ENCODE measurements around the gene SPATS2L. TPM values are rescaled to one million over a fixed set of nuclear protein-coding genes. Genes with fewer than 3 reads are reported as not detected.

The SPATS2L gene
- total RNA-seq, 1 experiment from 2014 or later: 47.3 TPM

DNA sequence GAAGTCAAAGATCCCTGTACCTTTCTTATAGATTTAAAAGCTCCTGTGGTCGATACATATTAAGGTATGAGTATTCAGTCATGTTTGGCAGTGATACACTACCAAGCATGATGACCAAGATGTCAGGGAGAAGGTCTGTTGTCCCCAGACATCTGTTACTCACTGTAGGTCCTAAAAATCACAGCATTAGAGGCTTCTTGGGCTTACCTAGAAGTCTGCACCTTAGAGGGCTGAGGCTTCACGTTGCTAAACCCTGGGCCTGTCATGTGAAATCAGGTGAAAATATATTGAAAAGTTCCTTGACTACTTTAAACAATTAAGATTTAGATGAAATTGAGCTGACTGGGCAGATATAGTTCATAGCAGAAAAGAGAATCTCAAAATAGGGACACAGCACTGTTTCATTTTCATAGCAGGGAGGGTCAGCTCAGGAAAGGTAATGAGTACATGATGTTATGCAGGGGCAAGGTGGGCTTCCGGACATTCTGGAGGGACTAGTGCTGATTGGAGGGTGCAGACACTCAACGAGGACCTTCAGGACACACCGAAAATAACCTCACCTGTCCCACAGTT, 78.7 kb downstream of the SPATS2L start:
- H3K18ac ChIP-seq (ENCODE audit: insufficient read length, low read depth, low read length): no peak overlapping the region
- Mint-ChIP-seq H3K27me3 (ENCODE audit: low read depth) (no peaks in the 10 kb centered on the region), H3K27ac (peak overlapping the region in 1 of 3 experiments; percentile 23; a peak in 1 of 7 replicates), H3K4me1 (peaks cover 30 to 37% of the 10 kb centered on the region in 2 experiments), H3K9me3 (no peaks in the 10 kb centered on the region), H3K4me3 (no peak overlapping the region), H3K36me3 (ENCODE audit: insufficient read depth in 1 of 3, low read depth in 3 of 3) (peaks cover 12 to 21% (median 20%) of the 10 kb centered on the region in 3 experiments)
- no peak overlapping the region for H2AFZ ChIP-seq (ENCODE audit: low read length)
- no peak overlapping the region for H2BK5ac ChIP-seq (ENCODE audit: insufficient read length, low read length)
- no peak overlapping the region for H3K4ac ChIP-seq (ENCODE audit: low read depth, low read length)
- peaks cover 12% of the 10 kb centered on the region; the same call in 1 of the 2 replicates for H3K79me2 ChIP-seq (ENCODE audit: insufficient read depth, low read length)
- no peak overlapping the region for H4K5ac ChIP-seq (ENCODE audit: insufficient read length, low read depth, low read length)
- DNase-seq: no peak
- H3K23ac ChIP-seq (ENCODE audit: insufficient read length, low read depth, low read length): no peak overlapping the region
- no peak overlapping the region for H2BK12ac ChIP-seq (ENCODE audit: insufficient read length, low read depth, low read length)
- H3K14ac ChIP-seq (ENCODE audit: insufficient read depth, low read length): no peak overlapping the region
- TF ChIP-seq, protein P1, sequence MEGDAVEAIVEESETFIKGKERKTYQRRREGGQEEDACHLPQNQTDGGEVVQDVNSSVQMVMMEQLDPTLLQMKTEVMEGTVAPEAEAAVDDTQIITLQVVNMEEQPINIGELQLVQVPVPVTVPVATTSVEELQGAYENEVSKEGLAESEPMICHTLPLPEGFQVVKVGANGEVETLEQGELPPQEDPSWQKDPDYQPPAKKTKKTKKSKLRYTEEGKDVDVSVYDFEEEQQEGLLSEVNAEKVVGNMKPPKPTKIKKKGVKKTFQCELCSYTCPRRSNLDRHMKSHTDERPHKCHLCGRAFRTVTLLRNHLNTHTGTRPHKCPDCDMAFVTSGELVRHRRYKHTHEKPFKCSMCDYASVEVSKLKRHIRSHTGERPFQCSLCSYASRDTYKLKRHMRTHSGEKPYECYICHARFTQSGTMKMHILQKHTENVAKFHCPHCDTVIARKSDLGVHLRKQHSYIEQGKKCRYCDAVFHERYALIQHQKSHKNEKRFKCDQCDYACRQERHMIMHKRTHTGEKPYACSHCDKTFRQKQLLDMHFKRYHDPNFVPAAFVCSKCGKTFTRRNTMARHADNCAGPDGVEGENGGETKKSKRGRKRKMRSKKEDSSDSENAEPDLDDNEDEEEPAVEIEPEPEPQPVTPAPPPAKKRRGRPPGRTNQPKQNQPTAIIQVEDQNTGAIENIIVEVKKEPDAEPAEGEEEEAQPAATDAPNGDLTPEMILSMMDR (conservative IDR thresholded peaks at IDR 0.05): no peak
- H3K4me2 ChIP-seq (ENCODE audit: insufficient read depth, insufficient read length, low read length): no peak overlapping the region
- no peak overlapping the region for H4K91ac ChIP-seq (ENCODE audit: insufficient read length, low read depth, low read length)
- WGBS (ENCODE audit: extremely low coverage, insufficient read length, low lambda C conversion rate): no CpG with 5 or more reads among the region's 5 CpGs
- no peak overlapping the region for H3K56ac ChIP-seq (ENCODE audit: insufficient read length, low read depth, low read length)
- no peaks in the 10 kb centered on the region for H3K23me2 ChIP-seq (ENCODE audit: insufficient read length, low read depth, low read length, poor library complexity, severe bottlenecking)
- no peak overlapping the region for H4K8ac ChIP-seq (replicated peaks; ENCODE audit: insufficient read length, low read depth, low read length)
- no peak overlapping the region for H2BK120ac ChIP-seq (ENCODE audit: low read depth, low read length, poor library complexity, severe bottlenecking)
- peaks cover 6% of the 10 kb centered on the region; the same call in 1 of the 2 replicates for H3K4me1 ChIP-seq (ENCODE audit: insufficient read depth, low read length)
- no peak overlapping the region for H3K27ac ChIP-seq (ENCODE audit: insufficient read length, low read depth, low read length)
- no peak overlapping the region for H2BK20ac ChIP-seq (ENCODE audit: low read depth, low read length, poor library complexity, severe bottlenecking)
- H2BK15ac ChIP-seq (ENCODE audit: low read depth, low read length): no peak overlapping the region
- no peaks in the 10 kb centered on the region for H4K20me1 ChIP-seq (ENCODE audit: control insufficient read depth, insufficient read depth, insufficient read length)
- no peak overlapping the region for H3T11ph ChIP-seq (ENCODE audit: low read length)
- H3K9ac ChIP-seq (ENCODE audit: extremely low read depth, insufficient read length, low read length): no peak overlapping the region
- H2AK5ac ChIP-seq (ENCODE audit: insufficient read length, low read length): no peak overlapping the region
- H3K9me3 ChIP-seq (ENCODE audit: control insufficient read depth, low read depth, low read length): no peaks in the 10 kb centered on the region
- H3K79me1 ChIP-seq (ENCODE audit: insufficient read depth, low read depth, low read length, poor library complexity, severe bottlenecking): peaks cover 4% of the 10 kb centered on the region
- no peaks in the 10 kb centered on the region for H3K27me3 ChIP-seq (ENCODE audit: insufficient read depth, low read length)
